Hepatocyte (in vitro differentiated cells): Measurements from ENCODE around the gene DAZL. TPM values are rescaled to one million over a fixed set of nuclear protein-coding genes. Genes with fewer than 3 reads are reported as not detected.

Source experiments
- DNase-seq: peaks from one replicate; pipeline ENCODE4 v3.0.0-alpha.2; 2016; ENCODE audit warnings: low spot score
- H2AFZ ChIP-seq: fragments of 200-600 bp; sonication (generic); 2 replicates; pipeline ENCODE4 v1.6.0; 2016; ENCODE audit warnings: antibody characterized with exemption, mild to moderate bottlenecking
- H3K27ac ChIP-seq: fragments of 200-600 bp; sonication (generic); 2 replicates; pipeline ENCODE4 v1.5.1; 2016; ENCODE audit warnings: mild to moderate bottlenecking
- H3K27me3 ChIP-seq: fragments of 200-600 bp; sonication (generic); 2 replicates; pipeline ENCODE4 v1.6.1; 2016
- H3K36me3 ChIP-seq: fragments of 200-600 bp; sonication (generic); replicated peaks from 2 replicates; pipeline ENCODE4 v1.5.1; 2016; ENCODE audit warnings: low read depth; ENCODE audit not compliant: insufficient read depth
- H3K4me1 ChIP-seq: fragments of 200-600 bp; sonication (generic); 2 replicates; pipeline ENCODE4 v1.5.1; 2016; ENCODE audit warnings: mild to moderate bottlenecking, moderate library complexity; ENCODE audit not compliant: insufficient read depth
- H3K4me2 ChIP-seq: fragments of 200-600 bp; sonication (generic); 2 replicates; pipeline ENCODE4 v1.6.0; 2016
- H3K4me3 ChIP-seq: fragments of 200-600 bp; sonication (generic); 2 replicates; pipeline ENCODE4 v1.5.1; 2016; ENCODE audit warnings: mild to moderate bottlenecking
- H3K79me2 ChIP-seq: fragments of 200-600 bp; sonication (generic); 2 replicates; pipeline ENCODE4 v1.6.0; 2017; ENCODE audit warnings: mild to moderate bottlenecking
- H3K9me2 ChIP-seq: fragments of 200-600 bp; sonication (generic); replicated peaks from 2 replicates; pipeline ENCODE4 v1.6.0; 2017; ENCODE audit warnings: mild to moderate bottlenecking; ENCODE audit not compliant: insufficient read depth
- H3K9me3 ChIP-seq: fragments of 200-600 bp; sonication (generic); 2 replicates; pipeline ENCODE4 v1.5.1; 2016; ENCODE audit warnings: low read depth, mild to moderate bottlenecking
- H4K20me1 ChIP-seq: fragments of 200-600 bp; sonication (generic); 2 replicates; pipeline ENCODE4 v1.6.0; 2016; ENCODE audit warnings: mild to moderate bottlenecking; ENCODE audit not compliant: insufficient read depth, poor library complexity, severe bottlenecking
- CTCF ChIP-seq: fragments of 200-600 bp; sonication (generic); IDR thresholded peaks from 2 replicates; pipeline ENCODE4 v1.5.1; 2016; ENCODE audit warnings: antibody characterized with exemption, mild to moderate bottlenecking; ENCODE audit not compliant: poor library complexity
- EZH2 ChIP-seq: fragments of 200-600 bp; sonication (generic); IDR thresholded peaks from 2 replicates; pipeline ENCODE4 v1.6.1; 2016; ENCODE audit warnings: antibody characterized with exemption, mild to moderate bottlenecking, borderline replicate concordance
- EZH2phosphoT487 ChIP-seq: fragments of 200-600 bp; sonication (generic); IDR thresholded peaks from one replicate; pipeline ENCODE4 v1.6.1; 2018; ENCODE audit warnings: antibody characterized with exemption, mild to moderate bottlenecking, low read depth, moderate library complexity; ENCODE audit not compliant: unreplicated experiment, severe bottlenecking
- WGBS: methylation state at CpG from one replicate; pipeline ENCODE4 v1.1.6; 2016; ENCODE audit warnings: low lambda C conversion rate; ENCODE audit errors: missing lambda C conversion rate; 5-methylcytosine and 5-hydroxymethylcytosine counted together
- polyA plus RNA-seq: library from polyadenylated mRNA; unstranded; fragments of >200 nt; fragmentation: Nextera tagmentation; extraction: Ambion mirVana; gene quantifications from 2 replicates; pipeline ENCODE4 v1.2.1, GENCODE V29; 2016
- total RNA-seq: library from RNA; depleted of rRNA; stranded (reverse); fragments of >200 nt; gene quantifications from 2 replicates; pipeline ENCODE4 v1.2.3, GENCODE V29; 2014

DAZL gene
- total and polyA plus RNA-seq, 2 experiments from 2014 or later = 0.33 TPM; not detected in 1

- no peaks in the 10 kb centered on the region for H3K4me1 ChIP-seq
These were observed 59.6 kb downstream of the DAZL start for GRCh38 chr3:16545413-16546185.

GRCh38 chr3:16543242-16543864 lies 61.9 kb downstream of the DAZL start:
- H3K27me3 ChIP-seq = peaks cover 7% of the 10 kb centered on the region
- H3K36me3 ChIP-seq = no peaks in the 10 kb centered on the region
- no peak overlapping the region for H3K27ac ChIP-seq
- WGBS = 72% methylated on average over 6 of the region's 6 CpGs
- no peak overlapping the region for H3K4me3 ChIP-seq
- no peaks in the 10 kb centered on the region for H4K20me1 ChIP-seq
- H3K9me3 ChIP-seq = no peaks in the 10 kb centered on the region
- no peaks in the 10 kb centered on the region for H3K79me2 ChIP-seq
- no peak overlapping the region for H2AFZ ChIP-seq
- DNase-seq = no peak
- TF ChIP-seq CTCF (no peak), EZH2phosphoT487 (no peak), EZH2 (no peak)
- no peaks in the 10 kb centered on the region for H3K4me1 ChIP-seq
- no peak overlapping the region for H3K4me2 ChIP-seq
- no peaks in the 10 kb centered on the region for H3K9me2 ChIP-seq

More at GRCh38 chr3:16545413-16546185, 59.6 kb downstream of the DAZL start:
- peaks cover 7% of the 10 kb centered on the region for H3K27me3 ChIP-seq
- no peak overlapping the region for H3K4me2 ChIP-seq
- H3K4me3 ChIP-seq = no peak overlapping the region
- H2AFZ ChIP-seq = no peak overlapping the region
- H3K9me2 ChIP-seq = no peaks in the 10 kb centered on the region
- no peaks in the 10 kb centered on the region for H3K79me2 ChIP-seq
- no peak for DNase-seq
- H4K20me1 ChIP-seq = no peaks in the 10 kb centered on the region
- no peaks in the 10 kb centered on the region for H3K36me3 ChIP-seq
- H3K27ac ChIP-seq = no peak overlapping the region
- no peaks in the 10 kb centered on the region for H3K9me3 ChIP-seq
- TF ChIP-seq CTCF (no peak), EZH2phosphoT487 (no peak), EZH2 (no peak)
- WGBS = 84% methylated on average over 10 of the region's 10 CpGs

- DNase-seq = no peak
- no peaks in the 10 kb centered on the region for H4K20me1 ChIP-seq
- H3K27ac ChIP-seq = no peak overlapping the region
- no peak overlapping the region for H3K4me3 ChIP-seq
- H3K27me3 ChIP-seq = peaks cover 7% of the 10 kb centered on the region
- WGBS = 85% methylated on average over 4 of the region's 4 CpGs
- H3K79me2 ChIP-seq = no peaks in the 10 kb centered on the region
- H3K9me3 ChIP-seq = no peaks in the 10 kb centered on the region
- H2AFZ ChIP-seq = no peak overlapping the region
- TF ChIP-seq CTCF = no peak
- no peak for TF ChIP-seq EZH2phosphoT487
- no peak for TF ChIP-seq EZH2
- no peaks in the 10 kb centered on the region for H3K36me3 ChIP-seq
- H3K9me2 ChIP-seq = no peaks in the 10 kb centered on the region
- H3K4me1 ChIP-seq = no peaks in the 10 kb centered on the region
- H3K4me2 ChIP-seq = no peak overlapping the region
These were observed 66.7 kb downstream of the DAZL start for GRCh38 chr3:16538507-16538906.
